Cardiac fibroblast (primary cell): Measurements from ENCODE around the gene CRACR2A.

Source experiments
- DNase-seq, 2 donors: peaks; one replicate each; pipeline versions ENCODE4 v3.0.0 to v3.0.0-alpha.2; 2010; ENCODE audit warnings: low read depth in 2 of 2
- H3K4me3 ChIP-seq, 2 donors: replicated peaks in 1 of 2; 1 replicate in 1 of 2; 2 replicates in 1 of 2; pipeline ENCODE4 v1.5.1; 2011; ENCODE audit warnings: low read depth in 2 of 2, low read length in 2 of 2, mild to moderate bottlenecking in 2 of 2, moderate library complexity in 1 of 2
- TF ChIP-seq, protein P1 (sequence below): IDR thresholded peaks from one replicate; pipeline ENCODE4 v1.5.1; 2011; ENCODE audit warnings: low read depth, mild to moderate bottlenecking, low read length, inconsistent platforms

Gene CRACR2A

DNA sequence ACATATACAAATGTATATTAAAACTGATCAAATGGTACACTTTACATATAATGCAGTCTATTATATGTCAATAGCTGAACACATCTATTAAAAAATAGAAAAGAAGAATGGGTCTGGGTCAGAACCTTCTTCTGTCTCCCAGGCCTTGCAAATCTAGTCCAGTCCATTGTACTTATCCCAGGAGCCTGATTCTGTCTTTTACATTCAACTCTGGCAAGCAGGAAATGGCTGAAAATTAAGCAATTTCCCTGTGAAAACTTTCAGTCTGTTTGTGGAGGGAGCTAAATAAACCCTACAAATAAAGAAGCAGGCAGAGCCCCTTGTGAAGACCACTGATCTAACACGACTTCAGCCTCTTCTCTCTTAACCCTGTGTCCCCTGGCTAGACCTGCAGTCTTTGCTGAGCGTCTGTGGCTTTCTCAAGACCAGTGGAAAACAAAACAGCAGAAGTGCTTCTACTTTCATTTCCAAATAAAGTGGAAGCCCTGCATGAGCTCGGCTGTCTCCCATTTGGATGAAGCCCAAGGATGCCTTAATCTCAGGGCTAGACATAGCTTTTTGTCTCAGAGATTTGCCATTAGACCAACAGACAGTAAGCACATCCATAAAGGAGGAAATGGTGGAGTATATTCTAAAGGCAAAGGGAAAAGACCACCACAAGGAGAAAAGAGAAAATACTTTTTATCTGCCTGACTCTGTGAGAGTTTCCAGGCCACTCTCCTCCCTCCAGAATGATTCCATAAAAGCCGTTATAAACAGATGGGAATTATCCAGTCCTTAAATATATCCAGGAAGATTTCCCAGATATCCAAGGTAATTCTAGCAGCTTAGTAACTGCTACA, 48.2 kb downstream of the CRACR2A start:
- TF ChIP-seq, protein P1, sequence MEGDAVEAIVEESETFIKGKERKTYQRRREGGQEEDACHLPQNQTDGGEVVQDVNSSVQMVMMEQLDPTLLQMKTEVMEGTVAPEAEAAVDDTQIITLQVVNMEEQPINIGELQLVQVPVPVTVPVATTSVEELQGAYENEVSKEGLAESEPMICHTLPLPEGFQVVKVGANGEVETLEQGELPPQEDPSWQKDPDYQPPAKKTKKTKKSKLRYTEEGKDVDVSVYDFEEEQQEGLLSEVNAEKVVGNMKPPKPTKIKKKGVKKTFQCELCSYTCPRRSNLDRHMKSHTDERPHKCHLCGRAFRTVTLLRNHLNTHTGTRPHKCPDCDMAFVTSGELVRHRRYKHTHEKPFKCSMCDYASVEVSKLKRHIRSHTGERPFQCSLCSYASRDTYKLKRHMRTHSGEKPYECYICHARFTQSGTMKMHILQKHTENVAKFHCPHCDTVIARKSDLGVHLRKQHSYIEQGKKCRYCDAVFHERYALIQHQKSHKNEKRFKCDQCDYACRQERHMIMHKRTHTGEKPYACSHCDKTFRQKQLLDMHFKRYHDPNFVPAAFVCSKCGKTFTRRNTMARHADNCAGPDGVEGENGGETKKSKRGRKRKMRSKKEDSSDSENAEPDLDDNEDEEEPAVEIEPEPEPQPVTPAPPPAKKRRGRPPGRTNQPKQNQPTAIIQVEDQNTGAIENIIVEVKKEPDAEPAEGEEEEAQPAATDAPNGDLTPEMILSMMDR: no peak
- peak overlapping the region in 1 of 2 donors; percentile 35 for H3K4me3 ChIP-seq
- peak; percentile 65 to 69 for DNase-seq

DNA sequence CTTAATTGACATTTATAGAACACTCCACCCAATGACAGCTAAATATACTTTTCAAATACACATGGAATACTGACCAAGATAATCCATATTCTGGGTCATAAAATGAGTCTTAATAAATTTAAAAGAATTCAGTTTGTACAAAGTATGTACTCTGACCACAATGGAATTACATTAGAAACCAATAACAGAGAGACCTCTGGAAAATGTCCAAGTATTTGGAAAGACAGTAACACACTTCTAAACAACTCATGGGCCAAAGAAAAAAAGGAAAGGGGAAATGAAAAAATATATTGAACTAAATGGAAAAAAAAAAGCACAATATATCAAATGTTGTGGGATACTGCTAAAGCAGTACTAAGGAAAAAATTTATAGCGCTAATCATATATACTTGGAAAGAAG, 52.0 kb downstream of the CRACR2A start:
- H3K4me3 ChIP-seq: no peak overlapping the region
- DNase-seq: peak; percentile 53 to 76
- TF ChIP-seq, protein P1: no peak

- H3K4me3 ChIP-seq: no peak overlapping the region
- TF ChIP-seq, protein P1: no peak
- peak; percentile 80 to 95 for DNase-seq
These were observed 54.5 kb downstream of the CRACR2A start for GRCh38 chr12:3698218-3698974.

GRCh38 chr12:3697311-3697870, 55.5 kb downstream of the CRACR2A start:
- TF ChIP-seq, protein P1: no peak
- H3K4me3 ChIP-seq: no peak overlapping the region
- DNase-seq: peak in 1 of 2 donors; percentile 33

GRCh38 chr12:3694673-3695072, 58.2 kb downstream of the CRACR2A start:
- TF ChIP-seq, protein P1: no peak
- no peak for DNase-seq

GRCh38 chr12:3692616-3693365, 60.1 kb downstream of the CRACR2A start:
- TF ChIP-seq, protein P1: no peak
- DNase-seq: no peak

More at GRCh38 chr12:3694673-3695072, 58.2 kb downstream of the CRACR2A start:
- H3K4me3 ChIP-seq: no peak overlapping the region

More at GRCh38 chr12:3692616-3693365, 60.1 kb downstream of the CRACR2A start:
- H3K4me3 ChIP-seq: no peak overlapping the region
